Measurements from ENCODE around the gene DAAM1. TPM values are rescaled to one million over a fixed set of nuclear protein-coding genes. Genes with fewer than 3 reads are reported as not detected.

Gene DAAM1
- total RNA-seq, 1 experiment from 2014 or later, result 35.3 TPM

- POLR2A ChIA-PET, result no interaction called here
- TF ChIP-seq CTCF (IDR thresholded peaks at IDR 0.05; ENCODE audit: insufficient read depth in 1 of 2, low read depth in 1 of 2, low read length in 1 of 2, severe bottlenecking in 1 of 2, unreplicated experiment in 1 of 2), result no peak
- no peaks in the 10 kb centered on the region for H3K27me3 ChIP-seq (replicated peaks; ENCODE audit: control insufficient read depth, insufficient read depth, low read length)
- CTCF ChIA-PET, result no interaction called here
- no peaks in the 10 kb centered on the region for H3K4me1 Mint-ChIP-seq (ENCODE audit: low read depth, unreplicated experiment)
- no peaks in the 10 kb centered on the region for H3K27me3 Mint-ChIP-seq (ENCODE audit: insufficient read depth, unreplicated experiment)
- no peaks in the 10 kb centered on the region for H3K9me3 Mint-ChIP-seq (ENCODE audit: unreplicated experiment)
- H3K4me3 Mint-ChIP-seq (ENCODE audit: unreplicated experiment), result no peak overlapping the region
- H3K4me3 ChIP-seq (ENCODE audit: low read depth, low read length), result no peak overlapping the region
- no peaks in the 10 kb centered on the region for H3K9me3 ChIP-seq
- intact Hi-C loops (cut with micrococcal nuclease; ENCODE audit: unreplicated experiment), result no loop called here
- peaks cover 5% of the 10 kb centered on the region for H3K36me3 Mint-ChIP-seq (ENCODE audit: insufficient read depth, unreplicated experiment)
- H3K27ac Mint-ChIP-seq (ENCODE audit: unreplicated experiment), result no peak overlapping the region
- H3K4me1 ChIP-seq, result peaks cover 9% of the 10 kb centered on the region; the same call in 1 of the 2 replicates
- DNase-seq, result no peak
- no TSS peak for BruUV-seq (replicated peaks)
- H3K36me3 ChIP-seq (ENCODE audit: control insufficient read depth, insufficient read depth, low read length), result no peaks in the 10 kb centered on the region
Measured at GRCh38 chr14:59272633-59273032, 84.2 kb downstream of the DAAM1 start.

GRCh38 chr14:59273737-59274136 lies 85.3 kb downstream of the DAAM1 start:
- Histone ChIP-seq H3K4me3 (ENCODE audit: low read depth, low read length) (no peak overlapping the region), H3K9me3 (no peaks in the 10 kb centered on the region), H3K4me1 (peaks cover 17% of the 10 kb centered on the region), H3K36me3 (ENCODE audit: control insufficient read depth, insufficient read depth, low read length) (no peaks in the 10 kb centered on the region), H3K27me3 (replicated peaks; ENCODE audit: control insufficient read depth, insufficient read depth, low read length) (no peaks in the 10 kb centered on the region)
- Mint-ChIP-seq H3K27me3 (ENCODE audit: insufficient read depth, unreplicated experiment) (no peaks in the 10 kb centered on the region), H3K4me3 (ENCODE audit: unreplicated experiment) (no peak overlapping the region), H3K27ac (ENCODE audit: unreplicated experiment) (no peak overlapping the region), H3K9me3 (ENCODE audit: unreplicated experiment) (no peaks in the 10 kb centered on the region), H3K36me3 (ENCODE audit: insufficient read depth, unreplicated experiment) (peaks cover 5% of the 10 kb centered on the region), H3K4me1 (ENCODE audit: low read depth, unreplicated experiment) (peaks cover 9% of the 10 kb centered on the region)
- POLR2A ChIA-PET, result no interaction called here
- no TSS peak for BruUV-seq (replicated peaks)
- no peak for DNase-seq
- TF ChIP-seq CTCF (IDR thresholded peaks at IDR 0.05; ENCODE audit: insufficient read depth in 1 of 2, low read depth in 1 of 2, low read length in 1 of 2, severe bottlenecking in 1 of 2, unreplicated experiment in 1 of 2), result no peak
- intact Hi-C loops (cut with micrococcal nuclease; ENCODE audit: unreplicated experiment), result no loop called here
- CTCF ChIA-PET, result no interaction called here

GRCh38 chr14:59274991-59275391 lies 86.5 kb downstream of the DAAM1 start:
- Mint-ChIP-seq H3K4me3 (ENCODE audit: unreplicated experiment) (no peak overlapping the region), H3K4me1 (ENCODE audit: low read depth, unreplicated experiment) (peaks cover 15% of the 10 kb centered on the region), H3K27me3 (ENCODE audit: insufficient read depth, unreplicated experiment) (no peaks in the 10 kb centered on the region), H3K36me3 (ENCODE audit: insufficient read depth, unreplicated experiment) (no peaks in the 10 kb centered on the region), H3K27ac (ENCODE audit: unreplicated experiment) (no peak overlapping the region), H3K9me3 (ENCODE audit: unreplicated experiment) (no peaks in the 10 kb centered on the region)
- ChIA-PET CTCF (no interaction called here), POLR2A (no interaction called here)
- intact Hi-C loops (cut with micrococcal nuclease; ENCODE audit: unreplicated experiment), result no loop called here
- no peak for DNase-seq
- no peaks in the 10 kb centered on the region for H3K9me3 ChIP-seq
- H3K27me3 ChIP-seq (replicated peaks; ENCODE audit: control insufficient read depth, insufficient read depth, low read length), result no peaks in the 10 kb centered on the region
- H3K4me1 ChIP-seq, result peaks cover 20% of the 10 kb centered on the region
- BruUV-seq (replicated peaks), result no TSS peak
- no peaks in the 10 kb centered on the region for H3K36me3 ChIP-seq (ENCODE audit: control insufficient read depth, insufficient read depth, low read length)
- no peak overlapping the region for H3K4me3 ChIP-seq (ENCODE audit: low read depth, low read length)
- no peak for TF ChIP-seq CTCF (IDR thresholded peaks at IDR 0.05; ENCODE audit: insufficient read depth in 1 of 2, low read depth in 1 of 2, low read length in 1 of 2, severe bottlenecking in 1 of 2, unreplicated experiment in 1 of 2)
